Measurements from ENCODE around the gene PRKCA.
A peak's percentile ranks its signal among the peaks of the same experiment; 100 is the strongest.

GRCh38 chr17:66304304-66305174 lies 2.1 kb downstream of the PRKCA start:
- TF ChIP-seq, protein P1, sequence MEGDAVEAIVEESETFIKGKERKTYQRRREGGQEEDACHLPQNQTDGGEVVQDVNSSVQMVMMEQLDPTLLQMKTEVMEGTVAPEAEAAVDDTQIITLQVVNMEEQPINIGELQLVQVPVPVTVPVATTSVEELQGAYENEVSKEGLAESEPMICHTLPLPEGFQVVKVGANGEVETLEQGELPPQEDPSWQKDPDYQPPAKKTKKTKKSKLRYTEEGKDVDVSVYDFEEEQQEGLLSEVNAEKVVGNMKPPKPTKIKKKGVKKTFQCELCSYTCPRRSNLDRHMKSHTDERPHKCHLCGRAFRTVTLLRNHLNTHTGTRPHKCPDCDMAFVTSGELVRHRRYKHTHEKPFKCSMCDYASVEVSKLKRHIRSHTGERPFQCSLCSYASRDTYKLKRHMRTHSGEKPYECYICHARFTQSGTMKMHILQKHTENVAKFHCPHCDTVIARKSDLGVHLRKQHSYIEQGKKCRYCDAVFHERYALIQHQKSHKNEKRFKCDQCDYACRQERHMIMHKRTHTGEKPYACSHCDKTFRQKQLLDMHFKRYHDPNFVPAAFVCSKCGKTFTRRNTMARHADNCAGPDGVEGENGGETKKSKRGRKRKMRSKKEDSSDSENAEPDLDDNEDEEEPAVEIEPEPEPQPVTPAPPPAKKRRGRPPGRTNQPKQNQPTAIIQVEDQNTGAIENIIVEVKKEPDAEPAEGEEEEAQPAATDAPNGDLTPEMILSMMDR (IDR thresholded peaks at IDR 0.05 in 2 of 3, conservative IDR thresholded peaks at IDR 0.05 in 1 of 3; ENCODE audit: insufficient read depth in 2 of 3, low read depth in 1 of 3, low read length in 3 of 3), result peak in 2 of 3 experiments; percentile 26; a peak in 3 of 6 replicates
- TF ChIP-seq EZH2 (IDR thresholded peaks at IDR 0.05; ENCODE audit: borderline replicate concordance, low read depth, low read length) (no peak), AFF1 (IDR thresholded peaks at IDR 0.05; ENCODE audit: low read depth in 1 of 2, partially characterized antibody in 2 of 2) (no peak), NRF1 (conservative IDR thresholded peaks at IDR 0.05 in 1 of 2, IDR thresholded peaks at IDR 0.05 in 1 of 2) (no peak), SRF (CRISPR knock-in tag; IDR thresholded peaks at IDR 0.05) (no peak), ZNF282 (CRISPR knock-in tag; IDR thresholded peaks at IDR 0.05) (no peak), ZNF444 (CRISPR knock-in tag; IDR thresholded peaks at IDR 0.05) (no peak), MAFF (IDR thresholded peaks at IDR 0.05; ENCODE audit: low read length) (no peak), SMARCA4 (IDR thresholded peaks at IDR 0.05) (peak; percentile 20; the same call in 1 of the 2 replicates), KDM1A (IDR thresholded peaks at IDR 0.05) (no peak), HDAC2 (IDR thresholded peaks at IDR 0.05) (no peak)

Data from K562 (cell line).